T-helper 2 cell treated with Interferon-gamma antibody and Interleukin-4, amounts not matched to agents 5 μg/mL and 100 μg/mL, for 36 hours (primary cell): ENCODE results near the gene DUSP23.

Experiments used
- DNase-seq: peaks from one replicate; pipeline ENCODE4 v3.0.0; 2021; ENCODE audit warnings: low spot score
- H3K27ac Mint-ChIP-seq: one replicate; pipeline ENCODE4 v1.8.0; 2021; ENCODE audit warnings: mild to moderate bottlenecking, mixed read lengths
- H3K27me3 Mint-ChIP-seq: one replicate; pipeline ENCODE4 v1.8.0; 2021; ENCODE audit warnings: low read depth, mixed read lengths
- H3K36me3 Mint-ChIP-seq: one replicate; pipeline ENCODE4 v1.8.0; 2021; ENCODE audit warnings: low read depth, mixed read lengths
- H3K4me1 Mint-ChIP-seq: one replicate; pipeline ENCODE4 v1.8.0; 2021; ENCODE audit warnings: low read depth, mixed read lengths
- H3K4me3 Mint-ChIP-seq: one replicate; pipeline ENCODE4 v1.8.0; 2022; ENCODE audit warnings: mild to moderate bottlenecking, moderate library complexity, mixed read lengths
- H3K9me3 Mint-ChIP-seq: one replicate; pipeline ENCODE4 v1.8.0; 2021; ENCODE audit warnings: mixed read lengths

Gene DUSP23

DNA sequence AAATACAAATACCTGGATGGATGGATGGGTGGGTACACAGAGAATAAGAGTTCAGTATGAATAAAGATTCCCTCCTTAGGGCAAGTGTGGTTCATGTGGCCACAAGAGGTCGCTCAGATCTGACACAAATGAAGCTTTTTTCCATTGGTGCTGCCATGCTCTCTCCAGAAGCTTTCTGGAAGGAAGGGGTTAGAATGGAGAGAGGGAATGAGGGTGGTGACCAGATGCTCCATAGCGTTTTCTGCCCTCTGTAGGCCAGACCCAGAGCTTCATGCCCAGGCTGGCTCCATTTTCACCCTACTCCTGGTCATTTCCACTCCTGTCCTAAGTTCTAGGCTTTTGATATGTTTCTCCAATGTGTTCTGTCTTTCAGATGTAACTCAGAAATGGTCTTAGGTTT is 18.1 kb downstream of the DUSP23 start:
- H3K27ac Mint-ChIP-seq, result no peak overlapping the region

DNA sequence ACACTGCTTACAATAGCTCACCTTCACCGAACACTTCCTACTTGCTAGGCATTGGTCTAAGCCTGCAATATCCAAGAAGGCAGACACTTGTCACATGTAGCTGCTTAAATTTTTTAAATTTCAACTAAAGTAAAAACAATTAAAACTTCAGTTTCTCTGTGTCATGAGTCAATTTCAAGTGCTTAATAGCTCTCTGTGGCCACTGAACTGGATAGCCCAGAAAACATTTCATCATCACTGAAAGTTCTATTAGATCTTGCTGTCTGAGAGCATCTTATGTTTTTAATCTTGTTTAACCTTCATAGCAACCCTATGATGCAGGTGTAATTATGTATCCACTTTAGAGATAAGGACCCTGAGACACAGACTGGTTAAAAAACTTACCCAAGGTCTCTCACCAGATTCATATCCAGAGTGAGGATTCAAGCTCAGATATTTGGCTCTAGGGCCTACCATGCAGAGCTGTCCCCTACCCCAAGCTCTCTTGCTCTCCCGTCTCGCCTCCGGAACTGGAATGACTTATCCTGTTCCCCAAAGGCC is 18.8 kb downstream of the DUSP23 start:
- no peaks in the 10 kb centered on the region for H3K9me3 Mint-ChIP-seq
- no peaks in the 10 kb centered on the region for H3K36me3 Mint-ChIP-seq
- no peak overlapping the region for H3K4me3 Mint-ChIP-seq
- H3K4me1 Mint-ChIP-seq, result peaks cover 12% of the 10 kb centered on the region
- no peak overlapping the region for H3K27ac Mint-ChIP-seq
- peaks cover 46% of the 10 kb centered on the region for H3K27me3 Mint-ChIP-seq
- no peak for DNase-seq

More for the DNA sequence above, 18.1 kb downstream of the DUSP23 start:
- DNase-seq, result no peak
- no peaks in the 10 kb centered on the region for H3K9me3 Mint-ChIP-seq
- no peaks in the 10 kb centered on the region for H3K36me3 Mint-ChIP-seq
- peaks cover 41% of the 10 kb centered on the region for H3K27me3 Mint-ChIP-seq
- peaks cover 12% of the 10 kb centered on the region for H3K4me1 Mint-ChIP-seq
- H3K4me3 Mint-ChIP-seq, result no peak overlapping the region

DNA sequence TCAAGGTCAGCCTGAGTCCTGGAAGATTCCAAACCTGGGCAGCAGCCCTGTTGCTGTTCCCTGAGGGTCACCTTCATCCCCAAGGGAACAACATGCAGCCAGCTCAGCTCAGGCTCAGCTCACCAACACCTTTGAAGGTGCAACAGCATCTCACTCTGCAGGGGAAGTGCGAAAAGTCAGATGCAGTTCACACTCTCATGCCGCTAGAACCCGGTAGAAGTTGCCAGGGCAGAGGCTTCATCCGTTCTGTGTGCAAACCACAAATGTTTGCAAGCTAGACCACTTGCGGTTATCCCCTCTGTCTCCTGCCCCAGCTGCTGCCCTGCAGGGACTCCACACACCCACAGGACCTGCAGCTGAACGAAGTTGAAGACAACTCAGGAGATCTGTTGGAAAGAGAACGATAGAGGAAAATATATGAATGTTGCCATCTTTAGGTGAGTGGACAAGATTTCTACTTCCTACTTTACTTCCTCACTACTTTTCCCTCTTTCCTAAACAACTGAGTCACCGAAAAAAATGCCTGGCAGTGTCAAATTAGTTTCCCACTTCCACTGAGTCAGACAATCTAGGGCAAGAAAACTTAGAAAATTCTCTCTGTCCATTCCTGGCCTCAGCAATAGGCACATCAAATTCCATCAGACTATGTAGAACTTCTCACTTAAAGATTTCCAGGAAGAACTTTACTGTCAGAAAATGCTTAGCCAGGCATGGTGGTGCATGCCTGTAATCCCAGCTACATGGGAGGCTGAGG is 19.6 kb downstream of the DUSP23 start:
- H3K9me3 Mint-ChIP-seq, result no peaks in the 10 kb centered on the region
- H3K36me3 Mint-ChIP-seq, result no peaks in the 10 kb centered on the region
- peaks cover 51% of the 10 kb centered on the region for H3K27me3 Mint-ChIP-seq
- no peak overlapping the region for H3K27ac Mint-ChIP-seq
- no peak for DNase-seq
- peak overlapping the region; percentile 11 for H3K4me3 Mint-ChIP-seq
- H3K4me1 Mint-ChIP-seq, result peaks cover 12% of the 10 kb centered on the region

DNA sequence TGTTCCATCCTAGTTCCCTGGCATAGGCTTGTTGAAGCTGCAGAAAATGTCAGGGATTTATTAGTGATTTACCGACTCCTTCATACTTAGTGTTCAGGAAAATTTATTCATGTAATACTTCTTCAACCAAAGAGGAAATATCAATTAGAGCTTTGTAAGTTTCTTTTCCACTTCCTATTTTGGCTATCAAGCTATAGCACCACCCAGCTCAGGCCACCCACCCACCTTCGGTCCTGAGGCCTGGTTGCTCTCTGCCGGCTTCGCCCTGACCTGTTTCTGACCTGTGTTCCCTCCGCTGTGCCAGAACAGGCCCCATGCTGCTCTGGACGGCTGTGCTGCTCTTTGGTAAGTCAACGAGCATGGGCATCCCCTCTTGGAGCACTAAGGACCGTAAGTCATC is 21.3 kb downstream of the DUSP23 start, which contains the start of gene FCRL6:
FCRL6 (plus strand) TSS at position 250 of the 400 bp plus-strand sequence; CDS start at position 315, 65 bp downstream.
- no peaks in the 10 kb centered on the region for H3K36me3 Mint-ChIP-seq
- no peaks in the 10 kb centered on the region for H3K9me3 Mint-ChIP-seq
- no peak within 1 kb of the TSS for H3K27ac Mint-ChIP-seq
- H3K4me1 Mint-ChIP-seq, result peaks cover 12% of the 10 kb centered on the region
- DNase-seq, result no peak
- no peak within 1 kb of the TSS for H3K4me3 Mint-ChIP-seq
- peaks cover 48% of the 10 kb centered on the region for H3K27me3 Mint-ChIP-seq

DNA sequence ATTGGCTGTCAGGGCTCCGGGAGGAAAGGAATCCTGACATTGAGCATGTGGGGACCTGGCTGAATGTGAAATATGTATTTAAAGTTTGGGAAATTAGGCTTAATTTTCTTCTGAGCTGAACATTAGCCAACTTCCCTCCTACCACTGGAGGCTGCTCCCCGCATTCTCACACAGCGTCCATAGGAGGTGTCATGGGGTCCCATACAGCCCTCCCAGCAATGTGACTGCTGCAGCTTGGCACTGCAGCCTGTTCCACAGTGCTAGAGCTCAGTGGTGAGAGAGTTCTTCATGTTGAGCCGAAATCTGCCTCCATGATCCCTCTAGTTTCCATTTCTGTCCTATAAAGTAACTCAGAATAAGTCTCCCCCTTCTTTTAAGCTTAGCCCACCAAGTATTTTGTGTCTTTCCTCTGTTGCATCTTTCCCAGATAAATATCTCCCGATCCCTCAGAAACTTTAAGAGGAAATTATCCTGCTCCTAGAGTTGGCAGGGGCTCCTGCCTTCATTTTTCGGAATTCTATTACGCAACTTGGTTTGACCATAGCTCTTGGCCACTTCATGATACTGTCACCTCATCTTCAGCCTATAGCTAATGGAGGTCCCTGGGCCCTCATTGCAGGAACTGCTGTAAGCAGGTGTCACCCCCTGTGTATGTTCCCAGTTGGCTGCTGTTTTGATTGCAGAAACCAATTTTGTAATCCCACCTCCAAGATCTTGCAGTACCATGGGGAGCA is 23.4 kb downstream of the DUSP23 start:
- H3K4me1 Mint-ChIP-seq, result peaks cover 12% of the 10 kb centered on the region
- no peak overlapping the region for H3K4me3 Mint-ChIP-seq
- no peaks in the 10 kb centered on the region for H3K36me3 Mint-ChIP-seq
- H3K27ac Mint-ChIP-seq, result no peak overlapping the region
- H3K9me3 Mint-ChIP-seq, result no peaks in the 10 kb centered on the region
- no peak for DNase-seq
- H3K27me3 Mint-ChIP-seq, result peaks cover 49% of the 10 kb centered on the region

DNA sequence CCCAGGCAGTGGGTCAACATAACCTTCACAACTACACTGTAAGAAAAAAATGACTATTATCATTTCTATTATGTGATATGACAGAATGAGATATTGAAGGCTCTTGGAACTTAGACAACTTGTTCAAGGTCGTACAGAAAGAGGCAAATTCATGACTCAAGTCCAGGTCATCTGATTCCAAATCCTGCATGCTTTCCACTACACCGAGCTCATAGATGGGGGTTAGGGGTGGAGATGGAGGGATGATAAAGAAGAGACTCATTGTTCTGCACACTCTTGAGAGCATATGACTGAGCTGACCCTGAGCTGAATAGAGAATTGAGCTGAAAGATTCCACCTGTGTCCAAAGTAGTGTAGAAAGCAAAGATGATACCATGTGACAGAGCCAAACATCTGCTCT is 24.2 kb downstream of the DUSP23 start:
- no peak overlapping the region for H3K27ac Mint-ChIP-seq
- no peaks in the 10 kb centered on the region for H3K36me3 Mint-ChIP-seq
- H3K4me1 Mint-ChIP-seq, result peaks cover 10% of the 10 kb centered on the region
- DNase-seq, result no peak
- no peaks in the 10 kb centered on the region for H3K9me3 Mint-ChIP-seq
- H3K27me3 Mint-ChIP-seq, result peaks cover 47% of the 10 kb centered on the region
- no peak overlapping the region for H3K4me3 Mint-ChIP-seq

DNA sequence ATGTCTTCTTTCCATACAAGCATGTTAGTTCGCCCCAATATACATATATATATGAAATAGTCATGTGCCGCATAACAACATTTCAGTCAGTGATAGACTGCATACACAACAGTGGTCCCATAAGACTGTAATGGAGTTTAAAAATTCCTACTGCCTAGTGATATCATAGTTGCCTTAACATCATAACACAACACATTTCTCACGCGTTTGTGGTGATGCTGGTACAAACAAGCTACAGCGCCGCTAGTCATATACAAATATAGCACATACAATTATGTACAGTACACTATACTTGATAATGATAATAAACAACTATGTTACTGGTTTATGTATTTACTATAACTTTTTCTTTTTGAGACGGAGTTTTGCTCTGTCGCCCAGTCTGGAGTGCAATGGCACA is 35.2 kb downstream of the DUSP23 start:
- no peak for DNase-seq
- H3K4me3 Mint-ChIP-seq, result no peak overlapping the region
- no peaks in the 10 kb centered on the region for H3K36me3 Mint-ChIP-seq
- H3K27me3 Mint-ChIP-seq, result peaks cover 30% of the 10 kb centered on the region
- H3K9me3 Mint-ChIP-seq, result no peaks in the 10 kb centered on the region
- no peak overlapping the region for H3K27ac Mint-ChIP-seq
- no peaks in the 10 kb centered on the region for H3K4me1 Mint-ChIP-seq

DNA sequence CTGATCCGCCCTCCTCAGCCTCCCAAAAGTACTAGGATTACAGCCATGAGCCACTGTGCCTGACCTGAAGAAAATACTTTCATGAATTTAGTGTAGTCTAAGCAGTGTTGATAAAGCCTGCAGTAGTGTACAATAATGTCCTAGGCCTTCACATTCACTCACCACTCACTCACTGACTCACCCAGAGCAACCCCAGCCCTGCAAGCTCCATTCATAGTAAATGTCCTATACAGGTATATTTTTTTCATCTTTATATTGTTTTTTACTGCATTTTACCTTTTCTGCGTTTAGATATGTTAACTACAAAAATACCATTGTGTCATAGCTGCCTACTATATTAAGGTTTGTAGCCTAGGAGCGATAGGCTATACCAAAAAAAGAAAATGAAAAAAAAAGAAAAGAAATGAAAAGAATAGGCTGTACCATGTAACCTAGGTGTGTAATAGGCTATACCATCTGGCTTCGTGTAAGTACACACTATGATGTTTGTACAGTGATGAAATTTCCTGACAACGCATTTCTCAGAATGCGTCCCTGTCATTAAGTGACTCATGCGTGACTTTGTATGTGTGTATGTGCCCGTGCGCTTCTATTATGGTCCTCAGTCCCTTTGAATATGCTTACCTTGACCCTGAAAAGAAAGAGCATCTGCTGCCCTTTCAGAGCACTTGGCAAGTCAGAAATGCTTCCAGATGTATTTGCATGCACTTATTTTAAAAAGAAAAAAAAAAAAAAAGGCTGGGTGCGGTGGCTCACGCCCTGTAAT is 36.7 kb downstream of the DUSP23 start:
- Mint-ChIP-seq H3K27ac (no peak overlapping the region), H3K4me1 (no peaks in the 10 kb centered on the region), H3K36me3 (no peaks in the 10 kb centered on the region), H3K27me3 (peaks cover 30% of the 10 kb centered on the region), H3K9me3 (no peaks in the 10 kb centered on the region), H3K4me3 (no peak overlapping the region)
- DNase-seq, result no peak

DNA sequence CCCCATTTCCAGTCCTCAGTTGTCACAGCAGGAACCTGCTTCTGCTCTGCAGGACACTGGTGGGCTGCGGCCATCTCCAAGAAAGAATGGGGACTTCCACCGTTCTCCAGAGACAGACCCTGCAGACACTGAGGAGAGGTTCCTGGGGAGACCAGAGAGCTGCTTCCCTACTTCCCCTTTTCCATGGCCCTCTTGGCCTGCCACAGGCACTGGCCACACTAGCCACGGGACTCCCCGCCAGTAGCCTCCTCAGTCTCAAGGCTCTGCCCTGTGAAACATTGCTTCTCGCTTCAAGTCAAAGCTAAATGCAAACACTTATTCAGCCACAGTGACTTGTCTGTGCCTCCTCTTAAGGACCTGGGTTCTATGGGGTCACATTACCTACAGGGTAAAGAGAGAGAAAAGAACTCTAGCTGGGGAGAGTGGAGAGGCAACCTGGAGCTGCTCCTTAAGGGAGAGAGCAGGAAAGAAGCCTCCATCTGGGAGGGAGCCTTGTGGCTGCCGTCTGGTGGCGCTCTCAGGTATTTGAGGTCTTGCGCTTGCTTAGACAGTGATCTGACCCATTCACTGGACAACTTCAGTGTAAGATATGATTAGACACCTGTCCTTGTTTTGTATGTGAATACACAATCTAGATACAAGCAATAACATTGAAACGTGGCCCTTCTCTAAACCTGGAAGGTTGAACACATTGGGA is 40.6 kb downstream of the DUSP23 start:
- Mint-ChIP-seq H3K27ac (no peak overlapping the region), H3K27me3 (peaks cover 29% of the 10 kb centered on the region), H3K9me3 (no peaks in the 10 kb centered on the region), H3K4me3 (no peak overlapping the region), H3K4me1 (peaks cover 15% of the 10 kb centered on the region), H3K36me3 (no peaks in the 10 kb centered on the region)
- no peak for DNase-seq

DNA sequence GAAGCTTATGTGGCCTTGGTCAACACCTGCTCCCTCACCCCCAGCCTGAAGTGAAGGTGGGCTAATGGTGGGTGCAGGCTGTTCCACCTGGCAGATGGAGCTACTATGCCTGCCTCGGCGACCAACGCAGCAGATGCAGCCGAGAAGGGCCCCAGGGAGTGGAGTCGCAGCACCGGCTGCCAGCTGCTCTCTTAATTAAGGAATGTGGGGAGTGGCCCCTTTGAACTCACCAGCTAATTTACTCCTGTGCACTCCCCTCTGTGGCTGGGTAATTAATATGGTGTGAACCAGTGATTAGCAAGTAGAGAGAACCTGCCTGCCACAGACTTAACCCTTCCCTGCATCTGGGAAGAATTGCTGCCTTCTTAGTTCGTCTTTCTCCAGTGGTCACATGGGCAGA is 42.6 kb downstream of the DUSP23 start:
- H3K4me1 Mint-ChIP-seq, result peaks cover 34% of the 10 kb centered on the region
- H3K27ac Mint-ChIP-seq, result no peak overlapping the region
- no peak for DNase-seq
- peaks cover 2% of the 10 kb centered on the region for H3K36me3 Mint-ChIP-seq
- no peaks in the 10 kb centered on the region for H3K9me3 Mint-ChIP-seq
- H3K27me3 Mint-ChIP-seq, result peaks cover 27% of the 10 kb centered on the region
- no peak overlapping the region for H3K4me3 Mint-ChIP-seq

DNA sequence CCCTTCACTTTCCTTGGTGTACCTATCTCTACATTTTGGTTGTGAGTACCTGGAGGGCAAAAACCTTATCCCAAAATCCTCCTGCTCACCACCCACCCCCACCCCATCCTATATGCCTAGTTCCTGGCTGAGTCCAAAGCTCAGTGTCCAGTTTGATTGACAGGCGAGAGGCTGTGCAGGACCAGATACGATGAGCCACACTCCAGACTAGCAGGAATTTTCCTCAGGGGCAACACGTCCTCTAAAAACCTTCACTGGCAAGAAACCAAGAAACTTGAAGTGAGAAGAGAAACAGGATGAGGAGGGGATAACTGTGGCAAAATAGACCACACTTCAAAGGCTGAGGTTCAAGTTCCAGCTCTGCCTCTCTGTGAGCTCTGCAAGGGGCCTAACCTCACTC is 44.8 kb downstream of the DUSP23 start:
- H3K27me3 Mint-ChIP-seq, result peaks cover 20% of the 10 kb centered on the region
- peaks cover 2% of the 10 kb centered on the region for H3K36me3 Mint-ChIP-seq
- H3K4me1 Mint-ChIP-seq, result peaks cover 36% of the 10 kb centered on the region
- H3K27ac Mint-ChIP-seq, result no peak overlapping the region
- H3K4me3 Mint-ChIP-seq, result peak overlapping the region; percentile 52
- no peaks in the 10 kb centered on the region for H3K9me3 Mint-ChIP-seq
- no peak for DNase-seq

DNA sequence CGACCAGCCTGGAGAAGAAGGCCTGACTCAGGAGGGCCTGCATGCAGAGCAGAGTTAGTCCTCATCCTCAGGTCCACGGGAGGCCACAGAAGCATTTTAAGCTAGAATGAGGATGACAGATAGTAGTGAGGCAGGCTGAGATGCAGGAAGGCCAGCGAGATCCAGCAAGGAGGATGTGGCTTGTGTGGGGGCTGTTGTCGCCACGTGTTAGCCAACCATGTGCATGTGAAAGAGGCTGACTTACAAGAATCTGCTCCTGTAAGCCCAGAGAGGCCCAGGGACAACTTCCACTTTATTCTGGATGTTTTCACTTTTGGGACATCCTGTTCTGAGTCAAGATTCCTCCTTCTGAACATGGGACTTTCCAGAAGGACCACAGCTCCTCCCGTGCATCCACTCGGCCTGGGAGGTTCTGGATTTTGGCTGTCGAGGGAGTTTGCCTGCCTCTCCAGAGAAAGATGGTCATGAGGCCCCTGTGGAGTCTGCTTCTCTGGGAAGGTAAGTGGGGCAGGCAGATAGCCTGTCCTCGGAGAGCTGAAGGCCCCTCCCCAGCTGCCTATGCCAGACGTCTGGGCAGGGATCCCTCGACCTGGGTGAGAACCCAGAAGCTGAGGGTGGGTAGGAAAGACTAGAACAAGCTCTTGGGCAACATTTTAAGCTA is 45.8 kb downstream of the DUSP23 start, which contains the start of gene SLAMF8:
SLAMF8 (plus strand) TSS at position 433 of the 661 bp plus-strand sequence; CDS start at position 459, 26 bp downstream.
- Mint-ChIP-seq H3K4me3 (peak within 1 kb of the TSS; percentile 52), H3K27ac (peak within 1 kb of the TSS; percentile 62), H3K9me3 (no peaks in the 10 kb centered on the region), H3K4me1 (peaks cover 36% of the 10 kb centered on the region), H3K27me3 (peaks cover 20% of the 10 kb centered on the region), H3K36me3 (peaks cover 2% of the 10 kb centered on the region)
- peak; percentile 57 for DNase-seq

DNA sequence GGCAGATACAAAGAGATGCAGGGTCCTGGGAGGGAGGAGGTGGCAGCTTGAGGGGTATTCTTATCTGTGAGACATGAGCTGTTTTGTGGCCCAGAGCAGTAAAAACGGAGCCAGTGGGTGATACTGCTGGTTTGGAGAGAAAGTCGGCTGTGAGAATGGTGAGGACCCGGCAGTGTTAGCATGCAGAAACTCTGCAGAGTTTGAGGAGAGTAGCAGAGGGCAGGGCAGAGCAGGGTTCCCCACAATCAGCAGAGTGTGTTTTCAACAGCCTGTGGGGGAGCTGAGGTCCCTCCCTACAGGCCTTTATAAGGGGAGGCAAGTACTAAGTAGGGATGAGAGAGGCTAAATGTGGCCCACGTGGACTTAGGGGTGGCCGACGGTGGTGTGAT is 46.3 kb downstream of the DUSP23 start:
- H3K36me3 Mint-ChIP-seq, result peaks cover 2% of the 10 kb centered on the region
- no peak overlapping the region for H3K27ac Mint-ChIP-seq
- peaks cover 36% of the 10 kb centered on the region for H3K4me1 Mint-ChIP-seq
- no peak for DNase-seq
- peaks cover 18% of the 10 kb centered on the region for H3K27me3 Mint-ChIP-seq
- H3K4me3 Mint-ChIP-seq, result peak overlapping the region; percentile 39
- H3K9me3 Mint-ChIP-seq, result no peaks in the 10 kb centered on the region
